ENCODE measurements around the gene LIN37. TPM values are rescaled to one million over a fixed set of nuclear protein-coding genes. Genes with fewer than 3 reads are reported as not detected.

Gene LIN37
- total RNA-seq, 1 experiment from 2014 or later: 23.5 TPM

GRCh38 chr19:35796645-35797542 lies 48.5 kb downstream of the LIN37 start:
- Histone ChIP-seq H3K27ac (ENCODE audit: low read length) (no peak overlapping the region), H3K27me3 (ENCODE audit: control insufficient read depth, insufficient read depth, low read length) (no peaks in the 10 kb centered on the region), H3K9me3 (ENCODE audit: control insufficient read depth, insufficient read depth, low read depth, low read length) (no peaks in the 10 kb centered on the region), H3K36me3 (ENCODE audit: control insufficient read depth, insufficient read depth, low read length) (no peaks in the 10 kb centered on the region), H3K4me1 (ENCODE audit: control insufficient read depth, insufficient read depth, low read length) (no peaks in the 10 kb centered on the region), H3K4me3 (ENCODE audit: low read depth in 2 of 2, low read length in 2 of 2) (no peak overlapping the region)
- TF ChIP-seq SIN3A (IDR thresholded peaks at IDR 0.05; ENCODE audit: borderline replicate concordance, insufficient read depth, low read depth, low read length): no peak
- TF ChIP-seq CTCF (IDR thresholded peaks at IDR 0.05): no peak
- TF ChIP-seq REST (IDR thresholded peaks at IDR 0.05; ENCODE audit: insufficient read depth in 1 of 2, low read depth in 2 of 2, low read length in 1 of 2): no peak
- no peak for TF ChIP-seq TCF7L2 (IDR thresholded peaks at IDR 0.05; ENCODE audit: low read depth, low read length)
- TF ChIP-seq POLR2AphosphoS5 (IDR thresholded peaks at IDR 0.05; ENCODE audit: low read depth, low read length): no peak
- ChIA-PET POLR2A (no interaction called here), CTCF (interaction anchor here (0.9 kb wide), 1 partner anchor 23 kb away, joined by 4 read pairs; no protein-coding TSS in a partner anchor)
- DNase-seq (ENCODE audit: low read depth, low spot score) (no peak), ATAC-seq (no peak)
- in situ Hi-C loops (cut with HindIII; ENCODE audit: low pct_unique_long_range_greater_than_20kb, low sequenced_read_pairs) (no loop called here), intact Hi-C loops (cut with micrococcal nuclease; ENCODE audit: unreplicated experiment) (no loop called here)
- no TSS peak for BruUV-seq (replicated peaks)

GRCh38 chr19:35797663-35798062 lies 49.3 kb downstream of the LIN37 start:
- ATAC-seq (no peak), DNase-seq (ENCODE audit: low read depth, low spot score) (no peak)
- H3K4me1 ChIP-seq (ENCODE audit: control insufficient read depth, insufficient read depth, low read length): no peaks in the 10 kb centered on the region
- in situ Hi-C loops (cut with HindIII; ENCODE audit: low pct_unique_long_range_greater_than_20kb, low sequenced_read_pairs) (no loop called here), intact Hi-C loops (cut with micrococcal nuclease; ENCODE audit: unreplicated experiment) (no loop called here)
- no peaks in the 10 kb centered on the region for H3K27me3 ChIP-seq (ENCODE audit: control insufficient read depth, insufficient read depth, low read length)
- H3K4me3 ChIP-seq (ENCODE audit: low read depth in 2 of 2, low read length in 2 of 2): no peak overlapping the region
- no peak overlapping the region for H3K27ac ChIP-seq (ENCODE audit: low read length)
- H3K36me3 ChIP-seq (ENCODE audit: control insufficient read depth, insufficient read depth, low read length): no peaks in the 10 kb centered on the region
- no peaks in the 10 kb centered on the region for H3K9me3 ChIP-seq (ENCODE audit: control insufficient read depth, insufficient read depth, low read depth, low read length)
- BruUV-seq (replicated peaks): no TSS peak
- no peak for TF ChIP-seq REST (IDR thresholded peaks at IDR 0.05; ENCODE audit: insufficient read depth in 1 of 2, low read depth in 2 of 2, low read length in 1 of 2)
- POLR2A ChIA-PET: no interaction called here
- CTCF ChIA-PET: interaction anchor here (0.7 to 0.9 kb wide), 2 partner anchors 23 to 83 kb away, joined by 4 to 7 read pairs; no protein-coding TSS in a partner anchor

Measured in Panc1 (cell line).